ENCODE results near the gene PCGF1. TPM values are rescaled to one million over a fixed set of nuclear protein-coding genes. Genes with fewer than 3 reads are reported as not detected.
A peak's percentile ranks its signal among the peaks of the same experiment; 100 is the strongest.

PCGF1 gene
- total and polyA plus RNA-seq, 9 of the 15 experiments (the other 6 are each of a cell fraction or from before 2014, with no cell fraction given) = 20.3 to 45.7 (median 29.3) TPM

- no peak for TF ChIP-seq NR2C1 (IDR thresholded peaks at IDR 0.05)
- no peak for TF ChIP-seq NR2C1 (tag; IDR thresholded peaks at IDR 0.05)
- TF ChIP-seq ARID3A (IDR thresholded peaks at IDR 0.05; ENCODE audit: borderline replicate concordance, low read depth, low read length) = no peak
- no peak for TF ChIP-seq CEBPZ (IDR thresholded peaks at IDR 0.05; ENCODE audit: borderline replicate concordance, low read depth, low read length)
- TF ChIP-seq CCAR2 (IDR thresholded peaks at IDR 0.05; ENCODE audit: low read depth, low read length) = no peak
- TF ChIP-seq ZNF398 (CRISPR knock-in tag; IDR thresholded peaks at IDR 0.05) = no peak
- TF ChIP-seq GMEB1 (CRISPR knock-in tag; IDR thresholded peaks at IDR 0.05) = no peak
- TF ChIP-seq HNRNPLL (IDR thresholded peaks at IDR 0.05; ENCODE audit: low read depth, low read length, poor library complexity, severe bottlenecking) = no peak
- no peak for TF ChIP-seq PHF8 (IDR thresholded peaks at IDR 0.05; ENCODE audit: borderline replicate concordance, low read length)
- TF ChIP-seq KAT7 (CRISPR knock-in tag; IDR thresholded peaks at IDR 0.05; ENCODE audit: borderline replicate concordance) = no peak
- no peak for TF ChIP-seq PURB (CRISPR knock-in tag; IDR thresholded peaks at IDR 0.05; ENCODE audit: low read depth)
- no peak for TF ChIP-seq ARID3B (CRISPR knock-in tag; IDR thresholded peaks at IDR 0.05; ENCODE audit: borderline replicate concordance)
- TF ChIP-seq CREBBP (IDR thresholded peaks at IDR 0.05; ENCODE audit: low read depth, low read length) = no peak
- TF ChIP-seq THRAP3 (IDR thresholded peaks at IDR 0.05; ENCODE audit: borderline replicate concordance) = no peak
- TF ChIP-seq COPS2 (conservative IDR thresholded peaks at IDR 0.05) = no peak
- 0 out of 4 replicates have a peak, but pooled peaks of 1 of the 2 experiments have one; percentile 7 for TF ChIP-seq KDM1A (IDR thresholded peaks at IDR 0.05)
Measured at GRCh38 chr2:74503506-74504475, 3.7 kb downstream of the PCGF1 start (continued).

All from K562 (cell line).